Hepatic stellate cell (primary cell): ENCODE results near the gene CDK11A.
"Not testable (repeated sequence)": the region's sequence is repeated elsewhere in the genome, so short reads cannot be mapped to it uniquely, and the experiment has no call there.

ENCODE experiments used
- DNase-seq: peaks from one replicate; pipeline ENCODE4 v3.0.0; 2011; ENCODE audit warnings: low spot score

The CDK11A gene

DNA sequence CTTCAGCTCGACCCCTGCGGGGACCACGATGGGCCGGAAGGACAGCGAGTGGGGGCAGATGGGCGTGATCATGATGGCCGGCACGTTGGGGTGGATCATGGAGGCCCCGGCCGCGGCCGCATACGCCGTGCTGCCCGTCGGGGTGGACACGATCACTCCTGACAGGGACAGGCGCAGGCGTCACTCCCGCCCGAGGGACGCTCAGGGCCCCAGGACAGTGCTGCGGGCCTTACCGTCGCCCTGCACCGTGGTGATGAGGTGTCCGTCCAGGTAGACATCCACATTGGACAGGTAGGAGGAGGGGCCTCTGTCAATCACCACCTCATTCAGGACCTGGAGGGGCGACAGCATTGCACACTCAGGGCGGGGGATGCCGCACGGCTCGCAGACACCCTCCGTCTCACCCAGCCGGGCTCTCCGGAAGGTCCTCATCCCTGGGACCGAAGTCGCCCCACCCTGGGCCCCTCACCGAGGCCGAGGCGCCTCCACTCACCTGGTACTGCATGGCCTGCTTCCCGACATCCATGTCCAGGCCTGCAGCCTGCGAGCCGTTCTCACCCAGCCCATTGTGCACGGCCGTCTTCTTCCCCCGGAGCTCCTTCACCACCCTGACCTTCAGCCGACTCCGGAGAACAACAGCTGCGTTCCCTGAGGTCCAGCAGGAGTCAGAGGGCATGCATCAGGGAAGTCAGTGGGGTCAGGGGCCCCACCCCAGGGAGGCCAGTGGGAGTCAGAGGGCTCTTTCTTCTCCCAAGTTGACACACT lies 30.1 kb upstream of the CDK11A start:
- DNase-seq = no peak

GRCh38 chr1:1753607-1754005 lies 29.4 kb upstream of the CDK11A start:
- DNase-seq = no peak

GRCh38 chr1:1752636-1753606 lies 28.8 kb upstream of the CDK11A start:
- no peak for DNase-seq

DNA sequence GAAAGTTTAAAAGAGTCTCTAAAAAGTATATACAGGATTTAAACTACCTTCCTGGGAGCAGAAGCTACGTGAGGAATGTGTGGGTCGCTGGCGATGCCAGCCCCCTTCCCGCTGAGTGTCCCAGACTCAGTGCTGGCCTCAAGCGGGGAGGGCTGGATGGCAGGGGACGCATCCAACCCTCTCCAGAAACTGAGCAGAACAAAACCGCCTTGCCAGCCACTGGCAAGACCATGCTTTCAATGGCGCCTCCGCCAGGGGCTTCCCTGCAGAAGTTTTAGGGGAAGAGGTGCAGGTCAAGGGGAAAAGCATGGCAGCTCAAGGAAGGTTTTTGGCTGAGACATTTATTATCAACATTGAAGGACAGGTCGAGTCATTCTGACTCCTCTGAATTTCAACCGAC lies 28.0 kb upstream of the CDK11A start:
- no peak for DNase-seq

- not testable (repeated sequence) for DNase-seq
These were observed 25.8 kb upstream of the CDK11A start for GRCh38 chr1:1749941-1750340.

GRCh38 chr1:1748686-1749321 lies 24.6 kb upstream of the CDK11A start:
- no peak for DNase-seq

DNA sequence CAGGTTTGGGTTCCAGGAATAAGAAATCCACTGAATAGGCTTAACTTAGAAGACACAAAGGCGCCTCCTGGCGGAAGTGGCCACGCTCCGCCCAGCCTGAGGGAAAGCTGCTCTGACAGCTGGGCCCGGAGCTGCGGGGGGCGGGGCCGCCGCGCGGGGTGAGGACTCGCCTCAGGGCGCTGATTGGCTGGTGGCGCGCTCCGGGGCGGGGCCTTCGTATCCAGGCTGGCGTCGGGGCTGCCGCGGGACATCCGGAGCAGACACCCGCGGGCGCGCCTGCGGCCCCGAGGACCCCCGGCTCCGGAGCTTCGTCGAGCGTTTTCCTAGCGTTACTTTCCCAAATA lies 22.4 kb upstream of the CDK11A start:
- not testable (repeated sequence) for DNase-seq

DNA sequence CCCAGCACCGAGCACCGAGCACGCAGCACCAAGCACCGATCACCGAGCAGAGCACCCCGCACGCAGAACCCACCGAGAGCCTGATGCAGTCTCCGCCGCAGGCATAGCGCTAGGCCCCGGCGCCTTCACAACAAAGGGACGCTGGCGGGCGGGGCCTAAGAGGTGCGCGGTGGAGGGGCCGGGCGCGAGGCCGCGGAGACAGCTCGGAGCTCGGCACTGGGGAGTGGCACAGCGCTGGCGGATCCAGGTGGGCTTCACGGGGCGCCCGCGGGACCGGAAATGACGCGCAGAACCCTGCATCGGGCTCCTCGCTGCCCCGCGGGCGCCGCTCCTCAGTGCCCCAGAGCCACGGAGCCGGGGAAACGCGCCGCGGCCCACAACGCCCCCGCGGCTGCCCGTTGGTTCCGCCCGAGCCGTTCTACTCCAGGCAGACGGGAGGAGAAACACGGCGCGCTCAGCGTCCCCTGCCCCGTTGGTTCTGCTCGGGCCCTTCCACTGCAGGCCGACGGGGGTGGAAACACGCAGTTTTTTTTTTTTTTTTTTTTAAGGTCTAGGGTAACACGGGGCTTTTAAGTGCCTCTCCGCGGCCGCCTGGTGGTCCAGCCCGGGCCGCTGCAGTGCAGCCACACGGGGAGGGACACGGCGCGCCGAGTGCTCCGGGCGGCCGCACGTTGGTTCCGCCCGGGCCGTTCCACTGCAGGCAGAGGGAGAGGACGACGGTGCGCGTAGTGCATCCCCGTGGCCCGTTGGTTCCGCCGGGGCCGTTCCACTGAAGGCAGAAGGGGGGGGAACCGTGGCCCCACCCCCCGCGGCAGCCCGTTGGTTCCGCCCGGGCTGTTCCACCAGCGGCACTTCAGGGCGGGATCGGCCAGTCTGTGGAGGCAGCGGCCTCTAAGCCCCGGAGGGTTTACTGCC lies 21.8 kb upstream of the CDK11A start:
- DNase-seq = peak; percentile 48

- not testable (repeated sequence) for DNase-seq
These were observed 18.4 kb upstream of the CDK11A start for GRCh38 chr1:1742529-1742928.

- DNase-seq = peak; percentile 88
These were observed 16.9 kb upstream of the CDK11A start for GRCh38 chr1:1741013-1741412.

GRCh38 chr1:1738799-1739337 lies 14.7 kb upstream of the CDK11A start:
- DNase-seq = not testable (repeated sequence)

DNA sequence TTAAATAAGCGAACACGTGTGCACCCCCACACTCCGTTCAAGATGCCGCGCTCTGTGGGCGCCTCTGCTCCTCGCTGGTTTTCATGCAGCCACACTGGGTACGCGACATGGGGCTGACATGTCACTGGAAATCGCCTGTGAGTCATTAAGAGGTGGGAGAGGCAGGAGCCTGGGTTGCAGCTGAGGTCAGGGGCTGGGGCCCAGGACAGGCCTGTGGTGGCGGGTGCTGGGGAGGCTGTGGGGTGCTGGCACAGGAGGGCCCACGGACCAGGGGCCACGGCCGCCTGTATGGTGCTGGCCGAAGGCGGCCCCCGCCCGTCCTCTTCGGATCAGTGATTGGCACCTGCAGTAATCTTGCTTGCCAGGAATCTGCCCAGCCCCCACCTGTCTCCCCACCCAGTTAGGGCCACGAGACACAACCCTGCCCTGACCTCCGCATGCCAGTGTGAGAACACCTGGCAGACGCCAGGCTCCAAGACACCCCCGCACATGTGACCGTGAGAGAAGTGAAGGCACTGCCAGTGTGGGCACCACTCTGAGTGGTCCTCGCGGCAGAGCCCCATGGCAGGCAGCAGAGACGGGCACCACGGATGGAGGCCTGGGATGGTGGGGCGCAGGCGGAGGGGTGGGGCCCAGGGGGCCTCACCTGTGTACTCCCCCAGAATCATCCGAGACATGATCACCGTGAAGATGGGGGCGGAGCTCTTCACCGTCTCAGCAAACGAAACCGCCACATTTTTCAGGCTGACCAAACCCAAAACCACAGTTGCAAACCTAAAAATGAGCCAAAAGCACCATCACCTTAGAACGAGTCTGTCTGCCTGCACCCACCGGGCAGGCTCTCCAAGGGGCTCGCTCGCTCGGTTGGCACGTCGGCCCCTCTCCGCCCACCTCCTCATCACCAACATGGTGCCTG lies 13.8 kb upstream of the CDK11A start:
- not testable (repeated sequence) for DNase-seq

GRCh38 chr1:1732381-1732780 lies 8.2 kb upstream of the CDK11A start:
- DNase-seq = no peak

- DNase-seq = no peak
These were observed 6.7 kb upstream of the CDK11A start for GRCh38 chr1:1730870-1731269.

DNA sequence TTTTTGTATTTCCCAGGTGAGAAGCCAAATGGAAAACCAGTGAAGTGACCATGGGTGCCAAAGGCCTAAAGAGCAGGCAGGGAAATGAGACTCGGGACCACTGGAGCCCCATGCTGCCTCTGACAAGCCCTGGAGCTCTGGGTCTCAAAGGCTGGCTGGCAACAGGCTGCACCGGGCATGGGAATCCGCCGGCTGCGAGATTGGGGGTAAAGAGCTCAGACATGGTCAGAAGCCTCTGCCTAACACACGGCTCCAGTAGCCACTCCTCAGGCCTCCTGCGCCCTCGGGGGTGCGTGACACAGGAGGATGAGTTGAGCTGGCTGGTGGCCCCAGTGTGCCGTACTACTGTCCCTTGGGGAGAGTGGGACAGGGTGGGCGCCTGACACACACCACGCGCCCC lies 6.1 kb upstream of the CDK11A start:
- DNase-seq = not testable (repeated sequence)

DNA sequence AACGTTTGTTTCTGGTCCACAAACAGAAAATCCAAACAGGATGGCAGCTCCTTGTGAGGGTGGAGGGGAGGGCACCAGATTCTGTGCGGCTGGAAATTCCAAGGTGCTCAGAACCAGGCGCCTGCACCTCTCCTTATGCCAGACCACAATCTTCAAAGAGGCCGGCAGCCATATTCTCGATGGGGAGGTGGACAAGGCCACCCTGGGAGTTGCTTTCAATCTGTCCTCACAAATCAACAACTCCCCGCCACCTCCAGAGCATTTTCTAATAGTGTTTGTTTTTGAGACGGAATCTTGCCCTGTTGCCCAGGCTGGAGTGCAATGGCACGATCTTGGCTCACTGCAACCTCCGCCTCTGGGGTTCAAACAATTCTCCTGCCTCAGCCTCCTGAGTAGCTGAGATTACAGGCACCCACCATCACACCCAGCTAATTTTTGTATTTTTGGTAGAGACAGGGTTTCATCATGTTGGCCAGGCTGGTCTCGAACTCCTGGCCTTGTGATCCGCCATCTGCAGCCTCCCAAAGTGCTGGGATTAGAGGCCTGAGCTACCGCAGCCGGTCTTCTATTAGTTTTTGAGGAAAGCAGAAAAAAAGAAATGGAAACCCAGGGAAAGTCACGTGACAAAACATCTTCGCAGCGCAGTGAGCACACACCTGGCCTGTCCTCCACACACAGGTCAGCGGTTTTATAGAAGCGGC lies 5.1 kb upstream of the CDK11A start:
- not testable (repeated sequence) for DNase-seq

DNA sequence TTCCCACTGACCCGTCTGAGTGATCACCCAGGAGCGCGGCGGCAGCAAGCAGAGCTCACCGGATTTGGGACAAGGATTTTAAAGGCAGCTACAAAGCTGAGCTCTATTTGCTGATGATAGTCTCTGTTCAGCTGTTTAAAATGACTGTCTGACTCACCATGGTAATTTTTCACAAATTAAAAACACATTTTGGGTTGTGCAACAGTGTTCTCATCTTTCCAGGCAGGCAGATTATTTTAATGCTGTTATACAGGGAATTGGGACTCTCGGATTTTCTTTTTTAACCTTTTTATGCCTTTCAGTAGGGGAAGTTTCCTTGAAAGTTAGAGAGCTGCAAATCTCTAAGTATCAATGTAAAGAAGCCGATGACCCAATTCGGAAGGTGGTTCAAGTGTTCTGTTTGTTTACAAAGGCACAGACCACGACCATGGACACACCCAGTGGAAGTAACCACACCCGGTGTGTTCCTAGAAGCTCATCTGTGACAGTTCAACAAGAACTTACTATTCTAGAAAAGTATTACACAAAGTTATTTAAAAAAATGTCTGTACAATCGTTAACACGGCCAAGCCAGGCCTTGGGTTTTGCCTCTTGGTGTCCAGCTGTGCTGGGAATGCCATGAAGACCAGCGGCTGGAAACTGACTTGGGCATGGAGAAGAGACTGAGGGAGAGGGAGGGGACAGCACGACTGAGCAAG lies 4.3 kb upstream of the CDK11A start:
- not testable (repeated sequence) for DNase-seq

DNA sequence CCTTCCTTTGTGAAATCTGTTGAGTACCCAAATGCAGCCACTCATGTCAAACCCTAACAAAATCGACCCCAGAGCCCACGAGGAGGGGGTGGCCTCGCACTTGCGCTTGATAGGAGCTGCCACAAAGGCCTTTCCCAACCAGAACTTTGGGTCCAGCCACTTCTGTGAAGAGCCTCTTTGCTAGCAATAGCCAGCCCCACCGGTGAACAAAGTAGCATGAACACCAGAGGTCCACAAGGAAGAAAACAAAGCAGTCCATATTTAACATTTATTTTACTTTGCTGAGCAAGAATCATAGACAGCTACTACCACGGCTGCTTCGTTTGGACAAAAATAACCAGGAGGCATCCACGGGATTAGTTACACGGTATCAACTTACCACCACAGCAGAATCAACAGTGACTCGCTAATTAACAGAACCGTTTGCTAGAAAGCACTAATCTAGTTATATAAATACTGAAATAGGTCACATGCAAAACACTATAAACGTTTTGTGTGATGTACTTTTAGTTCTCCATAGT lies 3.0 kb upstream of the CDK11A start:
- not testable (repeated sequence) for DNase-seq

DNA sequence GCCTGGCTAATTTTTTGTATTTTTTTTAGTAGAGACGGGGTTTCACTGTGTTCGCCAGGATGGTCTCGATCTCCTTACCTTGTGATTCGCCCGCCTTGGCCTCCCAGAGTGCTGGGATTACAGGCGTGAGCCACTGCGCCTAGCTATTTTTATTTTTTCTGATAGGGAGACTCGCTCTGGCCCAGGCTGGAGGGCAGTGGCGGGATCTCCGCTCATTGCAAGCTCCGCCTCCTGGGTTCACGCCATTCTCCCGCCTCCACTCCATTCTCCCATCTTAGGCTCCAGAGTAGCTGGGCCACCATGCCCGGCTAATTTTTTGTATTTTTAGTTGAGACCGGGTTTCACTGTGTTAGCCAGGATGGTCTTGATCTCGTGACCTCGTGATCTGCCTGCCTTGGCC lies 1.9 kb upstream of the CDK11A start:
- not testable (repeated sequence) for DNase-seq
